GM19395 (cell line): ENCODE measurements around the gene EPDR1.
"Not testable (repeated sequence)": the region's sequence is repeated elsewhere in the genome, so short reads cannot be mapped to it uniquely, and the experiment has no call there.

Experiments
- ATAC-seq: cut with Tn5 transposase; IDR thresholded peaks from one replicate; pipeline ENCODE4 v1.9.1; 2021; ENCODE audit warnings: mild to moderate bottlenecking, moderate library complexity; ENCODE audit not compliant: unreplicated experiment

EPDR1 gene

GRCh38 chr7:37927773-37928444 is 7.5 kb downstream of the EPDR1 start:
- no peak for ATAC-seq

- no peak for ATAC-seq
Observed at GRCh38 chr7:37928878-37929277, 8.4 kb downstream of the EPDR1 start.

- no peak for ATAC-seq
Observed at GRCh38 chr7:37930226-37930948, 9.9 kb downstream of the EPDR1 start.

GRCh38 chr7:37932543-37932942 is 12.1 kb downstream of the EPDR1 start:
- ATAC-seq: no peak

- no peak for ATAC-seq
Observed at GRCh38 chr7:37933018-37933566, 12.7 kb downstream of the EPDR1 start.

DNA sequence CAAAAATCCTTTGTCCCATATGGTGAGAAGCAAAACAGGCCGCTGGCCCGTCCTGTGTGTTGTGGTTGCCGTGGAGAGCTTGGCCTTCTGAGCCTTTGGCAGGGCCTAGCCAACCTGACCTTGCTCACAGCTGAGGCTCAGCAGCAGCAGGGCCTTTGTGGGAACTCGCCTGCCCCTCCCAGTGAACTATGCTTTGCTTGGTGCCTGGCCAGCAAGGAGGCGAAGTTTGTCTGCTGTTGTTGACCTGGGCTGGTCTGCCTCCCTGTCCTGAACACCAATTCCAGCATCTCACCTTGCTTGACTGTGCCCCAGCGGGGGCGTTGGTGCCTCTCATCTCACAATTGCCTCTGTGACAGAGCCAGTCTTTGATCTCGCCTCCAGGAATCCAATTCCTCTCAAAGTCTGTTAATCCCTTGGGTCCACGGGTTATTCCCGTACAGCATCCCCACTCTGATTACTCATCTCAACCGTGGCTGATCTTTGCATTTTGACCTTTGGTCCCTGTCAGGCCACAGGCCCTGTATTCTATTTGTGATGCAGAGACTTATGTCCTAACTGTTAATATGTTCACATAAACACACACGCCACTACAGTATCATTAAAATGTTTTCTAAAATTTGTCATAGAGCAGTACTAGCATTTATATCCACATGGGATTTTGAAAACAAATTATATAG is 22.6 kb downstream of the EPDR1 start:
- ATAC-seq: no peak

DNA sequence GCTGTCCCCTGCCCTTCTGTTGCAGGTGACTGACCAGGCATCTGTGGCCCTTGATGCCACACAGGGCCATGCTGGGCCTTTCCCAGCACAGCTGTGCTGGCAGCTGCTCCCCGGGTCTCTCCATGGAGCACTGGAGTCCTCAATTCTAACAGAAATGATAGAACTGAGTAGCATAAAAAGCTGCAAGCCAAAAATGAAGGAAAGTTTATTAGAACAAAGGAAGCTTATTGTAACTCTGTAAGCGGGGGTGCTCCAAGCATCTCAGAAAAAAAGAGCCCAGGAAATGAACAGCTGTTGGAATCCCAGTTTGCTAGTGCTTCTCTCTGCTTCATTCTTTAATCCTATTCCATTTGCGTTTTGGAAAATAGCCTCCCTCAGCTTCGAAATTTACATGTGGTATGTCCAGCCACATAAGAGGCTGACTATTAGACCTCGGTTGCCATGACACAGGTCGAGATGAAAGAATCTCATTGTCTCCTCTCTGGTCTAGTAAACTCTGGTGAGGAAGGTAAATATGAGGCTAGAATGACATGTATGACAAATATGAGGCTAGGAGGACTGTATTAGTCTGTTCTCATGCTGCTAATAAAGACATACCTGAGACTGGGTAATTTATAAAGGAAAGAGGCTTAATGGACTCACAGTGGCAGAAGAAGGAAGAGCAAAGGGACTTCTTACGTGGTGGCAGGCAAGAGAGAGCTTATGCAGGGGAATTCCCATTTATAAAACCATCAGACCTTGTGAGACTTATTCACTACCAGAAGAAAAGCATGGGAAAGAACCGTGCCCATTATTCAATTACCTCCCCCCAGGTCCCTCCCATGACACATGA is 23.7 kb downstream of the EPDR1 start:
- ATAC-seq: no peak

- no peak for ATAC-seq
Observed at GRCh38 chr7:37944737-37945054, 24.3 kb downstream of the EPDR1 start.

GRCh38 chr7:37945336-37945735 is 24.9 kb downstream of the EPDR1 start:
- no peak for ATAC-seq

GRCh38 chr7:37947138-37947940 is 26.9 kb downstream of the EPDR1 start:
- no peak for ATAC-seq

- ATAC-seq: no peak
Observed at GRCh38 chr7:37947941-37948210, 27.4 kb downstream of the EPDR1 start.

- no peak for ATAC-seq
Observed at GRCh38 chr7:37952240-37952639, 31.8 kb downstream of the EPDR1 start.

- not testable (repeated sequence) for ATAC-seq
Observed at GRCh38 chr7:37954217-37954616, 33.8 kb downstream of the EPDR1 start.

DNA sequence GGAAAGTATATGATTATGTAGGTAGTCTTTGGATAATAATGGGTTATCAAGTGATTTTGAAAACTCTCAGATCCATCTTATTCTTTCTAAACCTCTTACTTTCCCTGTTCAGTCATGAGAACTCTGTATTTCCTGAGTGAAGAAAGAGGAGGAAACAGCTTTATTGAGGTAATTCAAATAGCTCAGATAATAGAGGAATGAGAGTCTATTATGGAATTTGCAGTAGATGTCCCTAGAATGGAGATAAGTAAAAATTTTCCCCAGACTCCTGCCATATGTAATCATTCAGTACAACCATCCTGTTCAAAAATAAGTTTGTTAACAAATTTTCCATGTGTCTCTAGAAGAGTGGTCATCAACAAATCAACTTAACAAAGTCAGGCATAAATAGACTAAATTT is 36.4 kb downstream of the EPDR1 start:
- ATAC-seq: no peak

- no peak for ATAC-seq
Observed at GRCh38 chr7:37957221-37957970, 37.0 kb downstream of the EPDR1 start.

DNA sequence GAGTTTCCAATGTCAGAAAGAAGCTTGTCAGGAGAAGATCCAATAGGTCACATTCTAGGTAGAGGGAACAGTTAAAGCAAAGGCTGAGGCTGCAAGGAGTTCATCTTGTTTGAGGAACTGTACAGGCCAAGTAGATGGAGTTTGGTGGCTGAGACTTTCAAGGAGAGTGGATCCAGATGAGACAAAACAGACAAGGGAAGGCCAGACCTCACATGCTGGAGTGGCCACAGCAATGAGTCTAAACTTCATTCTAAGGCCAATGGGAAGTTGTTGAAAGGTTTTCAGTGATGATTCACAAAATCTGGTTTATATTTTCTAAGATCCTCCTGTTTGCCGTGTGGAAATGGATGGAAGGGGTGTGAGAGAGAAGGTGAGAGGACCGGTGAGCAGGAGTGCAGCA is 40.0 kb downstream of the EPDR1 start:
- ATAC-seq: no peak

- ATAC-seq: no peak
Observed at GRCh38 chr7:37961251-37961650, 40.8 kb downstream of the EPDR1 start.

GRCh38 chr7:37964196-37964595 is 43.8 kb downstream of the EPDR1 start:
- ATAC-seq: no peak

GRCh38 chr7:37970211-37970610 is 49.8 kb downstream of the EPDR1 start:
- ATAC-seq: no peak

DNA sequence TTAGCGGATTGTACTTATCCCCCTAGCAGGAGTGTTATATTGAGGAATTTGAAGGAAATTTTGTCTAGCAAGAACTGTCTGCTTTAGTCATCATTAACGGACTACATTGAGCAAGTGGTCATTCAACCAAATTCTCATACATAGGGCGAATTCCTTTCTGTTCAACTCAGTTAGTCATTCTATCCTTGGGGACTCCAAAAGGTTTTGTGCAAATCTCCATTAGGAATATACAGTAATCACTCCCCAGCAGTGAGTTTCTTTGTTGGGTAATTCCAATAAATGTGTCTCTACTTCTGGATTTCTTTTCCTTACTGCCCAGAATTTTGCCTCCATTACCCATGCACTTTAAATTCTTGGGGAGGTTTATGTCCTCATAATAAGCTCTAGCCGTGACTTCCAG is 51.1 kb downstream of the EPDR1 start:
- no peak for ATAC-seq
